ENCODE data around the gene ZNF425.

GRCh38 chr7:149150981-149151380, 24.9 kb upstream of the ZNF425 start:
- TF ChIP-seq, protein P1, sequence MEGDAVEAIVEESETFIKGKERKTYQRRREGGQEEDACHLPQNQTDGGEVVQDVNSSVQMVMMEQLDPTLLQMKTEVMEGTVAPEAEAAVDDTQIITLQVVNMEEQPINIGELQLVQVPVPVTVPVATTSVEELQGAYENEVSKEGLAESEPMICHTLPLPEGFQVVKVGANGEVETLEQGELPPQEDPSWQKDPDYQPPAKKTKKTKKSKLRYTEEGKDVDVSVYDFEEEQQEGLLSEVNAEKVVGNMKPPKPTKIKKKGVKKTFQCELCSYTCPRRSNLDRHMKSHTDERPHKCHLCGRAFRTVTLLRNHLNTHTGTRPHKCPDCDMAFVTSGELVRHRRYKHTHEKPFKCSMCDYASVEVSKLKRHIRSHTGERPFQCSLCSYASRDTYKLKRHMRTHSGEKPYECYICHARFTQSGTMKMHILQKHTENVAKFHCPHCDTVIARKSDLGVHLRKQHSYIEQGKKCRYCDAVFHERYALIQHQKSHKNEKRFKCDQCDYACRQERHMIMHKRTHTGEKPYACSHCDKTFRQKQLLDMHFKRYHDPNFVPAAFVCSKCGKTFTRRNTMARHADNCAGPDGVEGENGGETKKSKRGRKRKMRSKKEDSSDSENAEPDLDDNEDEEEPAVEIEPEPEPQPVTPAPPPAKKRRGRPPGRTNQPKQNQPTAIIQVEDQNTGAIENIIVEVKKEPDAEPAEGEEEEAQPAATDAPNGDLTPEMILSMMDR (IDR thresholded peaks at IDR 0.05), result no peak
- no peak for TF ChIP-seq POLR2A (IDR thresholded peaks at IDR 0.05)
